Measurements from ENCODE around the gene EFHD1. TPM values are rescaled to one million over a fixed set of nuclear protein-coding genes. Genes with fewer than 3 reads are reported as not detected.

The EFHD1 gene
- total and polyA plus RNA-seq, 9 of the 15 experiments (the other 6 are each of a cell fraction or from before 2014, with no cell fraction given) = 0.66 to 9.1 (median 2.0) TPM

GRCh38 chr2:232593982-232594381, 39.4 kb upstream of the EFHD1 start (continued):
- TF ChIP-seq ILK (tag; IDR thresholded peaks at IDR 0.05; ENCODE audit: borderline replicate concordance, low read depth) = no peak
- no peak for TF ChIP-seq CHD2 (IDR thresholded peaks at IDR 0.05; ENCODE audit: low read depth, low read length)
- no peak for TF ChIP-seq MNT (conservative IDR thresholded peaks at IDR 0.05)
- TF ChIP-seq ZNF740 (CRISPR knock-in tag; IDR thresholded peaks at IDR 0.05) = no peak
- no peak for TF ChIP-seq ZNF740 (tag; IDR thresholded peaks at IDR 0.05)
- no peak for TF ChIP-seq NBN (IDR thresholded peaks at IDR 0.05; ENCODE audit: low read depth)
- no peak for TF ChIP-seq CHD7 (IDR thresholded peaks at IDR 0.05; ENCODE audit: low read depth, low read length)

Measured in K562 (cell line).